ENCODE measurements around the gene USP21. TPM values are rescaled to one million over a fixed set of nuclear protein-coding genes. Genes with fewer than 3 reads are reported as not detected.

The USP21 gene
- total and polyA plus RNA-seq, 2 of the 13 experiments (the other 11 are each of a cell fraction or from before 2014, with no cell fraction given): 10.1 to 33.1 TPM

DNA sequence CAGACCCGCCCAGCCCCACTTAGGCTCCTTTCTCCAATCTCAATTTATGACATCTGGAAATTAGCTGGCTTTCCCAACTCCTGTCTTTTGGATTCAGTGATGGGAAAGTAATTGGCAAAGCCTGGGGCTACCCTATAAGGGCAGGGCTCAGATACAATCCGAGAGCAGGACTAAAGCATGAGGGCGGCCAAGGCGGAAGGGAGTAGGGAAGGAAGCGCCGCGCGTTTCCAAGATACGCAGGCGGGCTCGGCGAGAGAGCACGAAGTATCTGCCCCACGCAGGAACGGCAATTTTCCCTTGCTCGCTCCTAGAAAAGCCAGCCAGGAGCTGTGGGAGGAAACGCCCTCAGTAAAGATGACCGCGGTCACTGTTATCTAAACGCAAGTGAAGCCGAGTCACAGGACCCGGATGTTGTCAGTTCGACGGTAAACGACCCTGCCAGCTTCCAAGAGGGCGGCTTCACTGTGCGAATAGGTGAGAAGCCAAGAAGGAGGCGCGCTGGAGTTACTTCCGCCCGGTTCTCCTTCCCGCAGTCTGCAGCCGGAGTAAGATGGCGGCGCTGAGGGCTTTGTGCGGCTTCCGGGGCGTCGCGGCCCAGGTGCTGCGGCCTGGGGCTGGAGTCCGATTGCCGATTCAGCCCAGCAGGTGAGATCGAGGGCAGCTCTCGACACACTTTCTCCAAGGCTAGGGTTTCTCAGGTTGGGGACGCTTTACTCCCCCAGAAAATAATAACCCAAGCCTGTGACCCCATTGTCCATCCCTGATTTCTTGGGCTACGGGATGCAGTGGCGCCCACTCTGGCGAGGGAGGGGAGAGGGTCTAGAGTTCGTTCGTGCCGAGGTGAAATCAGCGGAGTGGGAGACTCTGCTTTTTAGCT, 42.8 kb downstream of the USP21 start, which contains the start of gene NDUFS2 (continued):
- TF ChIP-seq, protein P1, sequence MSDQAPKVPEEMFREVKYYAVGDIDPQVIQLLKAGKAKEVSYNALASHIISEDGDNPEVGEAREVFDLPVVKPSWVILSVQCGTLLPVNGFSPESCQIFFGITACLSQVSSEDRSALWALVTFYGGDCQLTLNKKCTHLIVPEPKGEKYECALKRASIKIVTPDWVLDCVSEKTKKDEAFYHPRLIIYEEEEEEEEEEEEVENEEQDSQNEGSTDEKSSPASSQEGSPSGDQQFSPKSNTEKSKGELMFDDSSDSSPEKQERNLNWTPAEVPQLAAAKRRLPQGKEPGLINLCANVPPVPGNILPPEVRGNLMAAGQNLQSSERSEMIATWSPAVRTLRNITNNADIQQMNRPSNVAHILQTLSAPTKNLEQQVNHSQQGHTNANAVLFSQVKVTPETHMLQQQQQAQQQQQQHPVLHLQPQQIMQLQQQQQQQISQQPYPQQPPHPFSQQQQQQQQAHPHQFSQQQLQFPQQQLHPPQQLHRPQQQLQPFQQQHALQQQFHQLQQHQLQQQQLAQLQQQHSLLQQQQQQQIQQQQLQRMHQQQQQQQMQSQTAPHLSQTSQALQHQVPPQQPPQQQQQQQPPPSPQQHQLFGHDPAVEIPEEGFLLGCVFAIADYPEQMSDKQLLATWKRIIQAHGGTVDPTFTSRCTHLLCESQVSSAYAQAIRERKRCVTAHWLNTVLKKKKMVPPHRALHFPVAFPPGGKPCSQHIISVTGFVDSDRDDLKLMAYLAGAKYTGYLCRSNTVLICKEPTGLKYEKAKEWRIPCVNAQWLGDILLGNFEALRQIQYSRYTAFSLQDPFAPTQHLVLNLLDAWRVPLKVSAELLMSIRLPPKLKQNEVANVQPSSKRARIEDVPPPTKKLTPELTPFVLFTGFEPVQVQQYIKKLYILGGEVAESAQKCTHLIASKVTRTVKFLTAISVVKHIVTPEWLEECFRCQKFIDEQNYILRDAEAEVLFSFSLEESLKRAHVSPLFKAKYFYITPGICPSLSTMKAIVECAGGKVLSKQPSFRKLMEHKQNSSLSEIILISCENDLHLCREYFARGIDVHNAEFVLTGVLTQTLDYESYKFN (CRISPR knock-in tag; conservative IDR thresholded peaks at IDR 0.05): peak; percentile 39; the same call in 1 of the 2 replicates
- TF ChIP-seq MED1 (CRISPR knock-in tag; IDR thresholded peaks at IDR 0.05): peak; percentile 55
- TF ChIP-seq, protein P2, sequence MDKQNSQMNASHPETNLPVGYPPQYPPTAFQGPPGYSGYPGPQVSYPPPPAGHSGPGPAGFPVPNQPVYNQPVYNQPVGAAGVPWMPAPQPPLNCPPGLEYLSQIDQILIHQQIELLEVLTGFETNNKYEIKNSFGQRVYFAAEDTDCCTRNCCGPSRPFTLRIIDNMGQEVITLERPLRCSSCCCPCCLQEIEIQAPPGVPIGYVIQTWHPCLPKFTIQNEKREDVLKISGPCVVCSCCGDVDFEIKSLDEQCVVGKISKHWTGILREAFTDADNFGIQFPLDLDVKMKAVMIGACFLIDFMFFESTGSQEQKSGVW (CRISPR knock-in tag; IDR thresholded peaks at IDR 0.05; ENCODE audit: borderline replicate concordance): no peak
- peak; percentile 55; the same call in 1 of the 2 replicates for TF ChIP-seq ZNF768 (CRISPR knock-in tag; IDR thresholded peaks at IDR 0.05)
- peak; percentile 78 for TF ChIP-seq ELF3 (CRISPR knock-in tag; IDR thresholded peaks at IDR 0.05)
- TF ChIP-seq, protein P3, sequence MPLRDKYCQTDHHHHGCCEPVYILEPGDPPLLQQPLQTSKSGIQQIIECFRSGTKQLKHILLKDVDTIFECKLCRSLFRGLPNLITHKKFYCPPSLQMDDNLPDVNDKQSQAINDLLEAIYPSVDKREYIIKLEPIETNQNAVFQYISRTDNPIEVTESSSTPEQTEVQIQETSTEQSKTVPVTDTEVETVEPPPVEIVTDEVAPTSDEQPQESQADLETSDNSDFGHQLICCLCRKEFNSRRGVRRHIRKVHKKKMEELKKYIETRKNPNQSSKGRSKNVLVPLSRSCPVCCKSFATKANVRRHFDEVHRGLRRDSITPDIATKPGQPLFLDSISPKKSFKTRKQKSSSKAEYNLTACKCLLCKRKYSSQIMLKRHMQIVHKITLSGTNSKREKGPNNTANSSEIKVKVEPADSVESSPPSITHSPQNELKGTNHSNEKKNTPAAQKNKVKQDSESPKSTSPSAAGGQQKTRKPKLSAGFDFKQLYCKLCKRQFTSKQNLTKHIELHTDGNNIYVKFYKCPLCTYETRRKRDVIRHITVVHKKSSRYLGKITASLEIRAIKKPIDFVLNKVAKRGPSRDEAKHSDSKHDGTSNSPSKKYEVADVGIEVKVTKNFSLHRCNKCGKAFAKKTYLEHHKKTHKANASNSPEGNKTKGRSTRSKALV (CRISPR knock-in tag; IDR thresholded peaks at IDR 0.05): peak; percentile 84
- TF ChIP-seq ZNF549 (CRISPR knock-in tag; IDR thresholded peaks at IDR 0.05): no peak
- TF ChIP-seq, protein P4, sequence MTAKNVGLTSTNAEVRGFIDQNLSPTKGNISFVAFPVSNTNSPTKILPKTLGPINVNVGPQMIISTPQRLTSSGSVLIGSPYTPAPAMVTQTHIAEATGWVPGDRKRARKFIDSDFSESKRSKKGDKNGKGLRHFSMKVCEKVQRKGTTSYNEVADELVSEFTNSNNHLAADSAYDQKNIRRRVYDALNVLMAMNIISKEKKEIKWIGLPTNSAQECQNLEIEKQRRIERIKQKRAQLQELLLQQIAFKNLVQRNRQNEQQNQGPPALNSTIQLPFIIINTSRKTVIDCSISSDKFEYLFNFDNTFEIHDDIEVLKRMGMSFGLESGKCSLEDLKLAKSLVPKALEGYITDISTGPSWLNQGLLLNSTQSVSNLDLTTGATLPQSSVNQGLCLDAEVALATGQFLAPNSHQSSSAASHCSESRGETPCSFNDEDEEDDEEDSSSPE (CRISPR knock-in tag; IDR thresholded peaks at IDR 0.05): peak; percentile 39; the same call in 1 of the 2 replicates
- TF ChIP-seq KDM5B (CRISPR knock-in tag; IDR thresholded peaks at IDR 0.05; ENCODE audit: borderline replicate concordance): peak; percentile 56; the same call in 1 of the 2 replicates
- TF ChIP-seq ZNF367 (CRISPR knock-in tag; IDR thresholded peaks at IDR 0.05; ENCODE audit: borderline replicate concordance): no peak
- TF ChIP-seq ZBTB3 (CRISPR knock-in tag; IDR thresholded peaks at IDR 0.05; ENCODE audit: borderline replicate concordance, low read depth): no peak
- no peak for TF ChIP-seq ZNF816 (CRISPR knock-in tag; IDR thresholded peaks at IDR 0.05; ENCODE audit: borderline replicate concordance)
- no peak for TF ChIP-seq ZNF256 (CRISPR knock-in tag; conservative IDR thresholded peaks at IDR 0.05)
- TF ChIP-seq, protein P5, sequence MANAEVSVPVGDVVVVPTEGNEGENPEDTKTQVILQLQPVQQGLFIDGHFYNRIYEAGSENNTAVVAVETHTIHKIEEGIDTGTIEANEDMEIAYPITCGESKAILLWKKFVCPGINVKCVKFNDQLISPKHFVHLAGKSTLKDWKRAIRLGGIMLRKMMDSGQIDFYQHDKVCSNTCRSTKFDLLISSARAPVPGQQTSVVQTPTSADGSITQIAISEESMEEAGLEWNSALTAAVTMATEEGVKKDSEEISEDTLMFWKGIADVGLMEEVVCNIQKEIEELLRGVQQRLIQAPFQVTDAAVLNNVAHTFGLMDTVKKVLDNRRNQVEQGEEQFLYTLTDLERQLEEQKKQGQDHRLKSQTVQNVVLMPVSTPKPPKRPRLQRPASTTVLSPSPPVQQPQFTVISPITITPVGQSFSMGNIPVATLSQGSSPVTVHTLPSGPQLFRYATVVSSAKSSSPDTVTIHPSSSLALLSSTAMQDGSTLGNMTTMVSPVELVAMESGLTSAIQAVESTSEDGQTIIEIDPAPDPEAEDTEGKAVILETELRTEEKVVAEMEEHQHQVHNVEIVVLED (CRISPR knock-in tag; IDR thresholded peaks at IDR 0.05; ENCODE audit: borderline replicate concordance): peak; percentile 85
- no peak for TF ChIP-seq TBX3 (IDR thresholded peaks at IDR 0.05; ENCODE audit: borderline replicate concordance)
- TF ChIP-seq PPARG (CRISPR knock-in tag; conservative IDR thresholded peaks at IDR 0.05): no peak
